AG09309 (cell line): ENCODE measurements around the gene TRAPPC5.

Experiments
- DNase-seq: peaks from one replicate; pipeline ENCODE4 v3.0.0-alpha.2; 2010; ENCODE audit warnings: low read depth
- H3K4me3 ChIP-seq: 2 replicates; pipeline ENCODE4 v1.5.1; 2011; ENCODE audit warnings: mild to moderate bottlenecking, low read depth, low read length, moderate library complexity; ENCODE audit not compliant: control insufficient read depth
- CTCF ChIP-seq: IDR thresholded peaks from 2 replicates; pipeline ENCODE4 v1.5.1; 2011; ENCODE audit warnings: mild to moderate bottlenecking, low read depth, low read length, inconsistent platforms; ENCODE audit not compliant: insufficient read depth, control insufficient read depth; ENCODE audit errors: missing control alignments

TRAPPC5 gene

DNA sequence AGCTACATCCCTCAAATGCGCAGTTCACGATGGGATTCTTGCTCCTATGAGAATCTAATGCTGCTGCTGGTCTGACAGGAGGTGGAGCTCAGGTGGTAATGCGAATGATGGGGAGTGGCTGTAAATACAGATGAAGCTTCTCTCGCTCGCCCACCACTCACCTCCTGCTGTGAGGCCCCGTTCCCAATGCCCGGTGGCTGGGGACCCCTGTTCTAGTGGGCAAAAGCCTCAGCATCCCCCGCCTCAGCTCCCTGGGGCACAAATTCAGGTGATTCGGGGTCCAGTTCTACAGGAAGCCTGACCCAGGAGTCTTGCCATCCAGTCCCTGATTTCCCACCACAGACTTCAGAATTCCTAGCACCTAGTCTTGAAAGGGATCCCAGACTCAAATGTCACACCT is 8.1 kb upstream of the TRAPPC5 start:
- TF ChIP-seq CTCF, result no peak
- H3K4me3 ChIP-seq, result no peak overlapping the region
- DNase-seq, result no peak

- H3K4me3 ChIP-seq, result no peak overlapping the region
- DNase-seq, result no peak
- TF ChIP-seq CTCF, result no peak
Measured at GRCh38 chr19:7674010-7675005, 6.3 kb upstream of the TRAPPC5 start.

- no peak for TF ChIP-seq CTCF
- no peak for DNase-seq
- H3K4me3 ChIP-seq, result no peak overlapping the region
Measured at GRCh38 chr19:7676376-7676775, 4.3 kb upstream of the TRAPPC5 start.

DNA sequence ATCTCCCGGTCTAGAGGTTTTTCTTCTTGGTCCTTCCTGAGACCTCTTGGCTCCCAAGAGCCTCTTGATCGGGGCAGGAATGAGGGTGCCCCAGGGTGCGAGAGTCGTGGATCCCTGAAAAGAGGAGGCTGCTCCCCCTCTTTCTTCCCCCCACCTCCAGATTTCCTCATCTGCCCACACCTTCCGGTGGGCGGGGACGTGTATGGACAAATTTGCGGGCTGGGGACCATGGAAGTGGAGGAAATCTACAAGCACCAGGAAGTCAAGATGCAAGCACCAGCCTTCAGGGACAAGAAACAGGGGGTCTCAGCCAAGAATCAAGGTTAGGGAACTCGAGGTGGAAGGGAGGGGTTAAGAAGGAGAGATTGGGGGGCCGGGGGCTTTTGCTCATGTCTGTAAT is 3.8 kb upstream of the TRAPPC5 start, which contains the start of gene MCEMP1:
Gene MCEMP1, plus strand, starts transcription at position 237 of the 400 bp plus-strand sequence. Its CDS starts 31 bp downstream, at position 268.
- H3K4me3 ChIP-seq, result no peak within 1 kb of the TSS
- no peak for TF ChIP-seq CTCF
- no peak for DNase-seq

- no peak overlapping the region for H3K4me3 ChIP-seq
- no peak for DNase-seq
- no peak for TF ChIP-seq CTCF
Measured at GRCh38 chr19:7677669-7678311, 2.8 kb upstream of the TRAPPC5 start.

DNA sequence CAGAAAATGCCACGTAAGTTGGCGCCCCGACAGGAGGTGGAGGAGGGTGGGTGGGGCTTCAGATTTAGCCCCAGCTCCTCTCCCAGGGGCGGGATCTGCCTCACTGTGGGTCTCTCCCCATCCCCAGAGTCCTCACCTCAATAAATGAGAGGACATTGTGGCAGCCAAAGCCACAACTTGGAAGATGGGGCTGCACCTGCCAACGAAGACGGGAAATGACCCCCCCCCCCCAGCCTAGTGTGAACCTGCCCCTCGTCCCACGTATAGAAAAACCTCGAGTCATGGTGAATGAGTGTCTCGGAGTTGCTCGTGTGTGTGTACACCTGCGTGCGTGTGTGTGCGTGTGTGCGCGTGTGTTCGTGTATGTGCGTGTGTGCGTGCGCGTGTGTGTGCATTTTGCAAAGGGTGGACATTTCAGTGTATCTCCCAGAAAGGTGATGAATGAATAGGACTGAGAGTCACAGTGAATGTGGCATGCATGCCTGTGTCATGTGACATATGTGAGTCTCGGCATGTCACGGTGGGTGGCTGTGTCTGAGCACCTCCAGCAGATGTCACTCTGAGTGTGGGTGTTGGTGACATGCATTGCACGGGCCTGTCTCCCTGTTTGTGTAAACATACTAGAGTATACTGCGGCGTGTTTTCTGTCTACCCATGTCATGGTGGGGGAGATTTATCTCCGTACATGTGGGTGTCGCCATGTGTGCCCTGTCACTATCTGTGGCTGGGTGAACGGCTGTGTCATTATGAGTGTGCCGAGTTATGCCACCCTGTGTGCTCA is 1.5 kb upstream of the TRAPPC5 start:
- no peak for TF ChIP-seq CTCF
- DNase-seq, result no peak
- H3K4me3 ChIP-seq, result no peak overlapping the region
